Embryonic facial prominence (tissue), 1 donor: ENCODE data around the gene FOXP1.

Experiments
- DNase-seq: peaks from one replicate; pipeline ENCODE4 v3.0.0-alpha.2; 2016; ENCODE audit errors: extremely low spot score

FOXP1 gene

DNA sequence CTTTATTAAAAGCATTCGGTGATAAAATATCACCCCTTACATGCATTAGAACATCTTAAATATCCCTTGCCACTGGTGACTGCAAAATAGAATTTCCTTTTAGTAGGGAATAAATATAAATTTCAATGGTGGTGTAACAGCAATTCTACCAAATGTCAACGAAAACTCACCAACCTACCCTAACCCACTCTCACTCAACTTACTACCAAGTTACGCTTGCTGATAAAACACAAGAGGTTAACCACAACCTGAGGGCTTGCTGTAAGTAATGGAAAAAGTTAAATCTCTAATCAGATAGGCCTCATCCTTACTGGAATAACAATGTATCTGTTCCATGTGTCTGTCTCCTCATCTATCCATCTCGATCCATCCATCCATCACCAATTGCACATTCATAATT, 274.7 kb downstream of the FOXP1 start:
- no peak for DNase-seq

DNA sequence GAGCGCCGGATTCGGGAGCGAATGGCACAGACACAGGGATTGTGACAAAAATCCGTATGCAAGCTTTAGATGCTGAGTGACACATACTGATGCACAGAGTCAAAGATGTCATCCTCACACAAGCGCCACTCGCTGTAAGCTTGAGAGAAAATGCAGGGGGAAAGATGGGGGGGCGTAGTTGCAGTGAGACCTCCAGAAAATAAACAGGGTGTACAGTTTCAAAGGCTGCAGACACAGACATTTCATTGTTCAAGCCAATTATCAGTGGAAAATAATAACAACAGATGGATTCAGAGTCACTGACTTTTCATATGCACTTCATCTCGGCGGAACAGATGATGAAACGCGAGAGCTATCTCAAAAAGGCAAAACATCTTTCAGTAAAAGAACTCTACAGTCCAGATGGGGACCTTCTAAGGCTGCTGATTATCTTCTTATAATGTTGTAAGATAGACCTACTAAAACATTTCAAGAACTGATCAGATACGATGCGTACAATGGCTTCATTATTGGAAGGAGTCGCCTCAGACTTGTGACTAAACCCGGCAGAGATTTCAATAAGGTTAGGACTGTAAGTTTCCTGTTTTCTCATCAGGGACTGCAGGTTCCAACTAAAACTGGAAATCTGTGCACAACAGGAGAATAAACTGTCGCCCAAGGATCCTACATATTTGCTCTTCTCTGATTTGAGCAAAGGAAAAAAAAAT, 275.4 kb downstream of the FOXP1 start:
- no peak for DNase-seq

DNA sequence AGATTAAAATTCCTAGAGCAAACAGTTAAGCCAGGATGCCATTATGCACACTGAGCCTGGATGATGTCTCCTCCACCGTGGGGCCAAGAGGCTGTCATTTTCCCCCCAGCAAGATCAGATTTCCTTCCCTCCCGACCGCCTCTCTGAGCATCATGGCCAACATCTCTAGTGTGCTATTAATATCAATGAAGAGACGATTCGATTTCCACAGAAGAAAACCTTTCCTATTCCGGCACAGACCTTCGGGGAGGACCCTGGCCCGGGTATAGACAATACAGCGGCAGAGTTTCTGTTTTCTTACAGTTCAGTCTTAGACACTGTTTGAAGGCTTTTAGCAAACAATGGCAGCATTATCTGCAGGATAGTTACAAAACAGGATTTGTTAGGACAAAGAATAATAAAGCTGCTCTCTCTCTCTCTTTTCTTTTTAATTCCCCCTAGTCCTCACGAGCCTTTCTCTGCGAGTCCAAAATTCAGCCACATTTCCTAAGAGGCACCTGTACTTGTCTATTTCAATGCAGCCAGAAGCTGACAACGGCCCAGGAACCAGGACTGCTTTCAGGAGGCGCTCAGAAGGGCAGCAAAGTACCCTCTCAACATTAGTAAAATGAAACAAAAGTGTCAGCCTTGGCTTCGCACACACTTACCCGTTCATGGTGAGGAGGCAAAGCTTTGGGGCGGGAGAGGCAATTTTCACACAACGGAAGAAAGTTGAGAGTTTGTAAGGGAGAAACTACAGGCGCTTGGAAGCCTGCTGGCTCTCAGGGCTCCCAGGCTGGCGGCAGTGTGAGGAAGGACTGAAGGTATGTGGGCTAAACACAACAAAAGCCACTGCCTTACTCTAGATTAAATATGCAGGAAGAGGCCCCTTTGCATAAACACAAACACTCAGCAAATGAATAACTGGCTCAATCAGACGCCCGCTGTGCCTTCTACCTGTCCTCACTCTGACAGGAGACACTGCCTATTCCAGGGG, 278.0 kb downstream of the FOXP1 start:
- no peak for DNase-seq

DNA sequence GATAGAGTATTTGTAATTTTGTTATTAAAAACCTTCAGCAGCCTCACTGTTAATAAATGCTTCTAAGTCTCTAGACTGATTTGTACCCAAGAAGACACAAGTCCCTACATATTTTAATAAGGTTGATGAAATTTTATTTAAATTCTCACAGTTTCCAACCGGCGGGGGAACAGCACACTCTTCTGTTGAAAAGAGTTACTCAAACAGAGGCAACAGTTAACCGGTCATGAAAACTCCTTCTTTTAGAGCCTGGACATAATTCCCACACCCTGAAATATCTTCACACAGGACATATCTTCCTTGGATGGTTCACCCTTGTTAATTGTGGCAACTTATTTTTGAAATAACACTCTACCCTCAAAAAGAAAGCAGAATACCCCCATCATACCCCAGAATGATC, 278.8 kb downstream of the FOXP1 start:
- DNase-seq = peak; percentile 46

DNA sequence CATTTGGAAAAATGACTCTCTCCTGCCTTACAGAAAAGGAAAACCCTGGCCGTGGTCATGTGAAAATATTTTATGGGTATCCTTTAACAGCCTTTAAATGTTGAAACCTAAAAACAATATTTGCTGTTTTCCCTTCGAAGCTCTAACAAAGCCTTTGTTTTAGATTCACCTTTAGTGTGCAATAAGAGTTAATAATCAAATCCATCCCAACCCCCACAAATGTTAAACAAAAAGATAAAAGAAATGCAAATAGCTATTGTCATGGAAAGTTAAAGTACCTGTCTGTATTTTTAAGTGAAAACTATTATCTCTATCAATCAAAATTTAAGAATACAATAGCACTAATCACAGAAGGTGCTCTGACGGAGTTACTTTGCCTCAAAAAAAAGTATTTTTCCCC, 279.3 kb downstream of the FOXP1 start:
- no peak for DNase-seq

DNA sequence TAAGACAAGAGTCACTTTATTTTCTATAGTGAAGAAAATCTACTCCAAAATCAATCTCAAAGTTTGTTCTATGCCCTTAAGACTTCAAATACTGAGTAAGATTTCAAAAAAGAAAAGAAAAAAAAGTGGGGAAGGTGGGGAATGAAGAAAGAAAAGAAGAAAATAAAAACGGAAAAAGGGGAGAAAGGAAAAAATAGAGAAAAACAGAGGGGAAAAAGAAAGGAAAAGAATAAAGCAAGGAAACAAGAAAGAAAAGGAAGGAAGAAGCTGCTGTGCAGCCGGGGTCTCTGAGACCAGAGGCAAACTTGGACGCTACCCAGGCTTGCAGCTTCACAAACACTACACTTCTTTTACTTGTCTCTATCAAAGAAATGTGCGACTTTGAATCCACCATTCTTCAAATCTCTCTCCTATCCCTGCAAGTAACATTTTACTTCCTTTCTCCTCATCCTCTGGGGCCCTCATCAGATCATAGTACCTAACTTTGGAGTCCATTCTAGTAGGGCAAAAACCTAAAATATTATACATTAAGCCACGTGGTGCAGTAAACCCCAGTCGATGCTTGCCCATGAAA, 279.8 kb downstream of the FOXP1 start:
- no peak for DNase-seq

DNA sequence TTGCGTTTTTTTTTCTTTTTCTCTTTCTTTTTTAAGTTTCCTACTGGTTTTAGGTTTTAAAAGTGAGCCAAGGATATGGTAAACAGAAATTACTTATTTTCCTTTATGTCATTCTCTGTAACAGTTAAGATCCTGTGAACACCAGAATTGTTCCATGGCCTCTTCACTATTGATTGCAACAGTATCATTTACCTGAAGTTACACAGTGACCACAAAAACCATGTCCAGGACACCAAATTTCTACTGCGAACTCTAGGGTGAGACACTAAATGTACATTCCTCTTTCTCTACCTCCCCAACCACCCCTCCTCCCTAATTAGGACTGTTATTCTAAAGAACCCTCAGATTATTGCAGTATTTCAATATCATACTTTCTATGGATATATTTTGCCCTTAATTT, 280.9 kb downstream of the FOXP1 start:
- no peak for DNase-seq

DNA sequence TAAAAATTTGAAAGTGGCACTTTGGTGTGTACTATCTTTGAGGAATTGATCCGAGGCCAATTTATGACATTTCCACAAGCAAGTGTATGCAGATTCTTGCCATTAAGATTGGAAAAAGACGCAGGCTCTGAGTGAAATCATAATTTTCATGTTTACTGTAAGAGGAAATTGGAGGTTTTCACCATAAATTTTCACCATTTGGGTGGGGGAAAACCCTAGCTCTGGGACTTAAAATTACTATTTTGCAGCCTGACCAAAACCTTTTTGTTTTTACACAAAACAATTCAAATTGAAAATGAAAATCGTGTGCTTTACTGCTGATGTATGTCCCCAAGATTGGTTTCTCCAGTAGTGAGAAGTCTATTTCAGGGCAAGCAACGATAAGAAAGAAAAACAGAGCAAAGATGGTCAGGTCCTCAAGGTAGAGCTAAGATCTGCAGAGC, 282.6 kb downstream of the FOXP1 start:
- DNase-seq = no peak

DNA sequence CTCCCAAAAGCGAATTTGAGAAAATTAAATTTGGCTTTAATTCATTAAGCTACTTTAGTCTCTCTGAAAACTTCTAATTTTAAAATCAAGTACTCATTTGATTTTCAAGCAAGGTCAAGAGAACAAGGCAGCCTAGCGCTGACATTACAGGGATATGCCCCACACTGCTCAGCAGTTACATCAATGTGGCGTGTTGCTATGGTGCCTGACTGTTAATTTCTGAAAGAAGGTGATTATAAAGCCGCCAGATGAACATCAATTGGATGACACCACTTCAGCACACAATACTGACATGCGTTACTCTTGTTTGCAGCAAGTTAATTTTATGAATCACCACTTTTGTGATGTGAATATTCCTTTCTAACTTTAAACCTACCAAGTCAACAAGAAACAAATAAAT, 284.4 kb downstream of the FOXP1 start:
- no peak for DNase-seq

DNA sequence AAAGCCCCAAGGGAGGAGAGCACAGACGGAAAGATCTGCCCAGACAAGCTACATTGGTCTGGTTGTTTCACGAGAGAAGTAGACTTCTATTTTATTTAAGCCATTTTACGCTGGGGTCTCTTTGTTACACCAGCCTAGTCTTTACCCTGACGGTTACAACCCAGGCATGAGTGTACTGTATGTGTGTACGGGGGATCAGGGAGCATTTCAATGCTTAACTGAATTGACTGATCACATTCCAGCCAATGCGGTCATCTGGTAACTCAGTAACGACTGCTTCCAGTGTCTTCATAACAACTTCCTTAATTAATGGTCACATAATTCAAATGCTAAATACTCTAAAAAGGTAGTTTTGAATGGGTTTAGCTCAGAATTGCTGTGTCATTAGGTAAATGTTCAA, 288.6 kb downstream of the FOXP1 start:
- DNase-seq = no peak

DNA sequence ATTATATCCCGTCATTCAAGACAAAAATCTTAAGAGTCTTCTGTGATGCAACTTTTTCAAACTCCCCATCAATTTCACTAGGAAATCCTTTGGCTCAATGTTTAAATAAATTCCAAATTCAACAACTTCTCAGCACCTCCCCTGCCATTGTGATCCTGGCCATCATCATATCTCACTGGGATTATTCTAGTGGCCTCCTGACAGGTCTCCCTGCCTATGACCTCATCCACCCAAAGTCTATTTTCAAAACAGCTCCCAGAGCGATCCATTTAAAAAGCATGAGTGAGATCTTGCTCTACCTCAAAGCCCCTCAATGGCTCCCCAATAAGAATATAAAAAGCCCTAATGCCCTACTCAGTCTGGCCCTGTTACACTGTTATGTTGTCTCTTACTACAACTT, 293.2 kb downstream of the FOXP1 start:
- no peak for DNase-seq

DNA sequence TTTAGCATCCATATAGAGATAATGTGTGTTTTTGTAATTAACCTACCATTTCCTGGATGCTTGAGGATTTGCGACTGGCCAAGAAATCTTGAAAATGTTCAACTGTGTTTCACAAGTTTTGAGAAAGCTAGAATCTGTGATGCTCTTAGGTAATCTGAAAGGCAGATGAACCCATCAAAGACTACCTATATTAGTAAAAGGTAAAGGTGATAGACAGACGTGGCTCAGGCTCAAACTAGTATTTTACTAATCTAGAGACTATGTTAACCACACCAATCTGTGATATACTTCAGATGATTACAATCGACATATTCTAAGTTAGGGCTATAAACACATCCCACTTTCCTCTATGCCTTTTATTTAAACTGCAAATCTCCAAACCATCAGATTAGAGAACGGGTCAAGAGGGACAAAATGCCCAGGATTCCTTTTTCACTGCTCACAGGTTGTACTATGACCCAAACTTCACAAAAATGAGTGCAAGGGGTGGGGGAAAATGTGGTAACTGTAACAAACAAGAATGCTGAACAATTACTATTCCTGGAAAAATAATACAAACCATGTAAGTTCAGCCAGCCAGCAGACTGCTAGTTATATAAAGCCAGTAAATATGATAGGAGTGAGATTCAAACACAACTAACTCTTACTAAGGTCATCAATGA, 295.1 kb downstream of the FOXP1 start:
- no peak for DNase-seq

DNA sequence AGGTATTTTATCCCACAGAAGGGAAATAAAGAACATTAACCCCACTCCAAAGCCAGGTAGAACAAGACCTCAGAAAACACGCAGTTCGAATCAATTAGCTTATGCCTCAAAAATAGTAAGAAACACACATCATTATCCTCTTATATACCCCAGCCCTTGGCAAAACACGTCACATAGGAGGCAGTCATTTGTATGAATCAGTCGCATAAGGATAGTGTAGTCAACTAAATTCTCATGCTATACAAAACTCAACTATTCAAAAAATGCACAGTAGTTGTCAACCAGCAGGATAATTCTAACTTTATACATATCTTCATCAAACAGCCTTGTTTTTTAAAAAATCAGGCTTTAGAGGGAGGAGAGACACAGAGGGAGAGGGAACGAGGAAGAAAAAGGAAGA, 298.4 kb downstream of the FOXP1 start:
- no peak for DNase-seq

DNA sequence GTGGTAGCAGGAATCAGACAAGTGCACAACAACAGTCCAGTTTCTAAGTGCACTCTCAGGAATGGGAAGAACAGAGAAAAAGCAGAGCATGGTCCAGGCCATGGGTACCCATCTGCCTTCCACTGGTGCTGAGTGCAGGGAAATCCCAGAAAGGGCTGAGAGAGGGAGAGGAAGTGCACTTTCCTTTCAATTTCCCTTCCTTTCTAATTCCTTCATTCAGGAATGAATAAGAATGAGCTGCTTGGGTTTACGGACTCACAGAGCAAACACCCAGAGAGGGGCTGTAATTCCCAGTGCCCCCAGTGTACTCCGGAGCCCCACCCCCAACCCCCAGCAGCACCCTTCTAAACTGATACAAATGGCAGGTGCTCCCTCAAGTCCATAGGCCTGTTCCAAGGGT, 300.6 kb downstream of the FOXP1 start:
- DNase-seq = no peak

DNA sequence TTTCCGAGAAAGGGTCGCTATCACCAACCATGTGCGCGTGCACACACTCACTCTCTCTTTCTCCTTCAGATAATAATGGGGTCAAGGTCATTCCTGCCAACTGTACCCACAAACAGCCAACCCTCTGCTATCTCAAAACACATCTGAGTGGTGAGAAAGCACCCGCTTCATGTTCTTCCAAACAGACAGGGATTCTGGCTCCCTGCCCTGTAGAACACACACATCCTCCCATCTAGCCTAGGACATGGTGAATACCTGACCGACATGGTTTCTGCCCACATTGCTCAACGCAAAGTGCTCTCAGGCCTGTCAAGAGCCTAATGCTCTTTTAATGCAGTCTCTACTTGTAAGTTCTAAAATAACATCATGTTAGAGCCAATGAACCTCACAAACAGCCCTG, 302.2 kb downstream of the FOXP1 start:
- DNase-seq = no peak

DNA sequence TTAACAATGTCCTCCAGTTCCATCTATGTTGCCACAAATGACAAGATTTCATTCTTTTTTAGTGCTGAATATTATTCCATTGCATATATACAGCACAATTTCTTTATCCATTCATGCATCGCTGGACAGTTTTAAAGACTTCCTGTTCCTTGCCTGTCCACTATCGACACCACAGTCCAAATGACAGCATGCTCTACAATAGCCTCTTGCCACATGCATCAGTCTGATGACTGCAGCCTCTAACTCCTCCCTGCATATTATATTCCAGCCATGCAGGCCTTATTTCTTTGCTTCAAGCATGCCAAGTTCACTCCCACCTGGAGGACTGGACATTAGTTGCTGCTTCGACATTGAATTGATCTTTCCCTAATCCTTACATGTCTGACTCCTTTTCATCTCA, 306.2 kb downstream of the FOXP1 start:
- no peak for DNase-seq

DNA sequence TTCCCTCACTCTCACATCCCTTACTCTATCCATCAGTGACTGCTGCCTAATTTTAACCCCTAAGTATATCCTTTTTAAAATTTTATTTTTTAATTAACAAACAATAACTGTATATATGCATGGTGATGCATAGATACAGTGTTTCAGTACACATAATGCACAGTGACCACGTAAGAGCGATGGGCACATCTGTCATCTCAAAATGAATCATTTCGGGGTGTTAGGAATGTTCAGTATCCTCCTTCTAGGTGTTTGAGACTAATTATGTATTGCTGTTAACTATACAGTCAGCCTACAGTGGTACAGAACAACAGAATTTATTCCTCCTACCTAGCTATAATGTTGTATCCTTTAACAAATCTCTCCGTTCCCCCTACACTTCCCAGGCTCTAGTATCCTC, 307.0 kb downstream of the FOXP1 start:
- DNase-seq = no peak

DNA sequence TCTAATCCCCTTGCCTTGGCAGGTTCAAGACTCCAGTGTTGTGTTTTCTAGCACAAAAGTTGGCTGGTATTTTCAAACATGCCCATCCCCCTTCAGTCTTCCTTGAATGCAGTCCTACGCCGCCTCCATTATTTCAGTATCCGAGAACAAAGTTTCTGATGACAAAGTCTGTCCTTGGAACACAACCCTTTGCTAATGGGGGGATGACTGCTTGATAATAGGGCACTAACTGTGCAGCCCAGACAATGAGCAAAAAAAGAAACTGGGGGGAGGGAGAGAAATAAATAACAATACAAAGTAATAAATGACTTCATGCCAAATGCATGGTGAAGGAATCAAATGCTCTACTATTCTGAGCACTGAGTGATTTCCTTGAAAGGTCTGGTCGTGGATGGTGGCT, 310.1 kb downstream of the FOXP1 start:
- no peak for DNase-seq

DNA sequence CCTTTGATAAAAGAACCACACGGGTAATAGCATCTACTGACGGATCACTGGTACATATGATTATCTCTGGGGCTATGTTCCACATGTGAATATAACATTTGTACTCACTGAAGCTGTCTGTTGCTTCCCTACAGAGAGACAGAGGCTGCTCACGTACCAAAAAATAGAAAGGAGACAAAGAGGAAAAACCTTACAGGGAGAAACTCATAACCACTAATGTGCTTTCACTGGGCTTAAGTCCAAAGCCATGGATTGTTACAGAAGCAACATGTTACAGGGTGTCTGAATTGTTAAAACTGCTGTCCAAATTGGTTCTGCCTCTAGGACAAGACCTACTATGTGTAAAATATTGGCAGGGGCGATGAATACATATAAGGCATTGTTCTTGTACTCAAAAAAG, 311.9 kb downstream of the FOXP1 start:
- no peak for DNase-seq

DNA sequence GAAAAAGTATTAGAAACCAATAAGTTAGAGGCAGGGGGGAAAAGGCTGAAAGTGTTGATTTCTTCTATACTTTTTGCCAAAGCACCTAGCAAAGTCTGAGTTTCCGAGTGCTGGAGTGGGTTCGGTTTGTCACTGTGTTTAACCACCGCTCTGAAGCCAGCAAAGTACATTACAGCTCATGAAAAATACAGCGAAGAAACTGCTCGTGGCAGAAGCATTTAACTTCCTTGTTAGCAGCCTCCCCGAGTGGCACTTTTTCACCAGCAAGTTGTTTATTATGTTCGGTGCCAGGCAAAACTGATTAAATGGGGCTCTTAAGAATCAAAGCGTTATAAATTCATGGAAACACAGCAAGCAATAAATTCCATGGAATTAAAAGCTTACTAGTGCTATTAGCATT, 313.6 kb downstream of the FOXP1 start:
- no peak for DNase-seq

DNA sequence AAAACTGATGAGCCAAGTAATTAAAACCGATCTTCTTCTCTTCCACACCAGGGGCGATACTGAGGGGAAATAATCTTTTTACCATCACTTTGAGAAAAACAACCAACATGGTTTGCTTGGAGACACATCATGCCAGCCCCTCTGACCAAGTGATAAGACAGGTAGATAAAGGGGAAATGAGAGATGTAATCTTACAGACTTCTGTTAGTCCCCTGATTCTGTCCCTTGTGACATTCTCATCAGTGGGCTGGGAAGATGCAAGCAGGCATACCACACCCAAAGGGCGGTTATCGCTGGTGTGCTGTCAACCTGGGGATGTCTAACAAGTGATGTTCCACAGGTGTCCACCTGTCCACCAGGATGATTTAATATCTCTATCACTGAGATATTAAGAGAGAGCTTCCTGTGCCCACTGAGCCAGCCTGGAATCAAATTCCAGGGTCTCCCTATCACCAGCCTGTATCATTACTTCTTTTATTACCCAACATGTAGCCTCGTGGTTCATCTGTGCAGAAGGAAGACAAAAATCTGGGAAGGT, 315.0 kb downstream of the FOXP1 start:
- no peak for DNase-seq

DNA sequence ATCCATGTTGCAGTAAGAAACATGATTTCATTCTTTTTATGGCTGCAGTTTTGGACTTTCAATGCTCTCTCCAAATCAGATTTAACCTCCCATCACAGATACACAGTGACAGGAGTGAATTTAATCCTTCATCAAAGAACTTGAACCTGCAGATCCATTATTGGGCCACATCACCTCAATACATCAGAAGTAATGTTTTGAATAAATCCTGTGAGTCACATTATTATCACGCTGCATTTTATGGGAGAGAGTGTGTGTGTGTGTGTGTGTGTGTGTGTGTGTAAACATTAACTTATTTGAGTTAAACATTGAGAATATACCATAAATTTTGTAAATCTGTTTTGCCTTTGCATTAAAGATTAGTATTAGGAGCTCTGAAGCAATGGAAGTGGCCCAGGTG, 316.7 kb downstream of the FOXP1 start:
- no peak for DNase-seq
